Heart right ventricle (tissue), 16 donors: Measurements from ENCODE around the gene LIN52. TPM values are rescaled to one million over a fixed set of nuclear protein-coding genes. Genes with fewer than 3 reads are reported as not detected.

Experiments used
- ATAC-seq, 8 donors: fragments of 200-7000 bp; cut with Tn5 transposase; one replicate each; pipeline ENCODE4 v1.9.1; 2020; ENCODE audit warnings: mild to moderate bottlenecking in 8 of 8, moderate library complexity in 8 of 8, moderate number of reproducible peaks in 1 of 8
- DNase-seq, 2 donors: peaks; one replicate each; pipeline ENCODE4 v3.0.0-alpha.2; 2020
- H3K27ac ChIP-seq, 10 donors: fragments of 200-600 bp; sonication (generic) in 2 of 10; one replicate each; pipeline versions ENCODE4 v1.5.0 to v1.8.0; 2020 to 2022; ENCODE audit warnings: mild to moderate bottlenecking in 3 of 10
- H3K27me3 ChIP-seq, 7 donors: fragments of 200-600 bp; one replicate each; pipeline ENCODE4 v1.8.0; 2021 to 2022; ENCODE audit warnings: mild to moderate bottlenecking in 2 of 7
- H3K36me3 ChIP-seq, 9 donors: fragments of 200-600 bp; sonication (generic) in 1 of 9; one replicate each; pipeline versions ENCODE4 v1.5.0 to v1.8.0; 2020 to 2022; ENCODE audit warnings: mild to moderate bottlenecking in 2 of 9
- H3K4me1 ChIP-seq, 9 donors: fragments of 200-600 bp; sonication (generic) in 1 of 9; one replicate each; pipeline versions ENCODE4 v1.5.0 to v1.8.0; 2020 to 2022; ENCODE audit warnings: mild to moderate bottlenecking in 4 of 9
- H3K4me3 ChIP-seq, 10 donors: fragments of 200-600 bp; sonication (generic) in 2 of 10; one replicate each; pipeline versions ENCODE4 v1.5.0 to v1.8.0; 2020 to 2022; ENCODE audit warnings: mild to moderate bottlenecking in 7 of 10, moderate library complexity in 2 of 10
- H3K9me3 ChIP-seq, 11 donors: fragments of 200-600 bp in 10 of 11; sonication (generic) in 2 of 11; one replicate each; pipeline versions ENCODE4 v1.5.0 to v1.8.0; 2013 to 2022; ENCODE audit warnings: mild to moderate bottlenecking in 2 of 11, control low read depth in 1 of 11, moderate library complexity in 1 of 11
- WGBS, 2 donors: extraction: QIAGEN DNeasy Blood & Tissue Kit; methylation state at CpG; one replicate each; pipeline ENCODE4 v1.1.7; 2013; ENCODE audit warnings: inconsistent platforms in 1 of 2; 5-methylcytosine and 5-hydroxymethylcytosine counted together
- intact Hi-C, 10 donors: fragments of 100-400 bp; cut with DNase I; formaldehyde crosslinking; loops; one replicate each; pipeline versions ENCODE4 v1.11.1 to v1.14.2; 2022
- polyA plus RNA-seq, 2 donors: library from polyadenylated mRNA; stranded (reverse); fragments of 200-250 nt; gene quantifications; one replicate each; pipeline ENCODE4 v1.2.3, GENCODE V29; 2013
- total RNA-seq, 10 donors: library from RNA; stranded (reverse); fragmentation: NEBNext Ultra II Directional in 3 of 10; extraction: Animal tissue kit (Norgen Biotek cat#: 25700) in 3 of 10; gene quantifications; one replicate each; pipeline versions ENCODE4 v1.2.1 to v1.2.4, GENCODE V29; 2021 to 2023
- TF ChIP-seq, protein P1 (sequence below), 9 donors: fragments of 200-600 bp; sonication (generic) in 2 of 9; IDR thresholded peaks; one replicate each; pipeline versions ENCODE4 v1.5.0 to v1.8.0; 2021 to 2022; ENCODE audit warnings: antibody characterized with exemption in 9 of 9, mild to moderate bottlenecking in 5 of 9, moderate library complexity in 1 of 9
- donor health status: Arrhythmogenic right ventricular cardiomyopathy.
- donor health status: ischemic (EF 13 %, LVEDD 7.1; RV severe dilation, severe dysfunction).
- donor health status: healthy with polysubstance abuse.
- donor health status: DM: no; HTN: yes; CAD: no.
- donor health status: DM: no; HTN: no; CAD: no.
- donor health status: ischemic (EF 25% LVEDD 6.9; RV normal size, moderate dysfunction).
- donor health status: ischemic (EF 25% LVEDD 5.7; RV mildly dilated, moderate dysfunction).
- donor health status: healthy.
- donor health status: DM: yes; HTN: yes; CAD: no.
- donor health status: Ischemic cardiomyopathy.
- donor health status: ischemic (EF 35%, LVEDD 5.7; RV mildly dilated, moderate dysfunction).
- donor health status: nonischemic (EF 11% LVEDD 7.7; RV severe dilation, severe dysfunction).
- donor health status: DM: yes; HTN: yes; CAD: no.
- donor health status: PGD.
- donor health status: ischemic (EF 29% LVEDD 5.4; RV normal size, mild dysfunction).
- donor health status: nonischemic (EF 23%, LVEDD 6.1; RV moderate dilation, normal function).

Gene LIN52
- total and polyA plus RNA-seq, 12 donors: 4.7 to 13.6 (median 8.3) TPM

DNA sequence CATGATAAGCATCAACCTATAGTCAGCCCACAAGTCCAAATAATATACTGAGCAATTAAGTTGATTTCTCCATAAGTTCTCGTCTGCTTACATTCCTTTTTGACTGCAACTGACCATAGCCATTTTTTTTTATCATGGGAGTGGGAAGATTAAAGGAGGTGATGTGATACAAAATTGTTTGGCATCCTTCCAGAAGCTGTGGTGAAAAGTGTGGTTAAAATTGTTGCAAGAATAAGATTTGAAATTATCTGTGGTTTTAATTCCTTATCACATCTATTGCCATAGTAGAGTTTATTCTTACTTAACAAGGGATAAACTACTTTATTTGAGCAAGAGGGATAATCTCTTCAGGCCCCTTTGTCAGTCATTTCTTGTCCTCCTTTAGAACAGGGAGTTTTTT, 50.7 kb downstream of the LIN52 start:
- H3K27me3 ChIP-seq: no peaks in the 10 kb centered on the region
- no peak overlapping the region for H3K27ac ChIP-seq
- no peaks in the 10 kb centered on the region for H3K9me3 ChIP-seq
- intact Hi-C loops: no loop called here
- ATAC-seq: no peak
- H3K4me3 ChIP-seq: no peak overlapping the region
- peaks cover 0 to 38% (median 6%) of the 10 kb centered on the region in 9 donors for H3K4me1 ChIP-seq
- no peak for DNase-seq
- TF ChIP-seq, protein P1, sequence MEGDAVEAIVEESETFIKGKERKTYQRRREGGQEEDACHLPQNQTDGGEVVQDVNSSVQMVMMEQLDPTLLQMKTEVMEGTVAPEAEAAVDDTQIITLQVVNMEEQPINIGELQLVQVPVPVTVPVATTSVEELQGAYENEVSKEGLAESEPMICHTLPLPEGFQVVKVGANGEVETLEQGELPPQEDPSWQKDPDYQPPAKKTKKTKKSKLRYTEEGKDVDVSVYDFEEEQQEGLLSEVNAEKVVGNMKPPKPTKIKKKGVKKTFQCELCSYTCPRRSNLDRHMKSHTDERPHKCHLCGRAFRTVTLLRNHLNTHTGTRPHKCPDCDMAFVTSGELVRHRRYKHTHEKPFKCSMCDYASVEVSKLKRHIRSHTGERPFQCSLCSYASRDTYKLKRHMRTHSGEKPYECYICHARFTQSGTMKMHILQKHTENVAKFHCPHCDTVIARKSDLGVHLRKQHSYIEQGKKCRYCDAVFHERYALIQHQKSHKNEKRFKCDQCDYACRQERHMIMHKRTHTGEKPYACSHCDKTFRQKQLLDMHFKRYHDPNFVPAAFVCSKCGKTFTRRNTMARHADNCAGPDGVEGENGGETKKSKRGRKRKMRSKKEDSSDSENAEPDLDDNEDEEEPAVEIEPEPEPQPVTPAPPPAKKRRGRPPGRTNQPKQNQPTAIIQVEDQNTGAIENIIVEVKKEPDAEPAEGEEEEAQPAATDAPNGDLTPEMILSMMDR (IDR thresholded peaks at IDR 0.05): no peak
- H3K36me3 ChIP-seq: no peaks in the 10 kb centered on the region
- 95 to 98% methylated on average over 1 of the region's 1 CpG for WGBS, 2 donors

DNA sequence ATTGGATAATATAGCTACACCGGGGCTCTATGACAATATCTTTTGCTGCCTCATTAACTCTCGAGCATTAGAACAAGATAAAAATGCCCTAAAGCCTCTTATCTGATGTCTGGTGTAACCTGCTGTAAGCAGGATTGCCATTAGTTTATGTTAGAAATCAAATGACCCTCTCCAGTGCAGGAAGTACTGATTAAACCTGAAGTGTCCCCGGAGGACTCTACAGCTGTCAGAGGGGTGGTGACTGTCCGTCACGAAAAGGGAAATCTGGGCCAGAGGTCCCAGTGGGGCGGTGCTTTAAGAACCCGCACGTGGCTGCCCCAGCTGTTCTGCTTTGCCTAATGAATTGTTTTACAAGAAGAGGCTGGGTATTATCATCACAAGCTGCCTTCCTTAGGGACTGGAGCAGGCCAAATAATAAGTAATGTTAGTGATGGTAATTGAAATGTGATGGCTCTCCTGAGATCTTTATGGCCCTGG, 55.7 kb downstream of the LIN52 start:
- DNase-seq: peak; percentile 39 to 73
- Histone ChIP-seq H3K27me3 (no peaks in the 10 kb centered on the region), H3K9me3 (no peaks in the 10 kb centered on the region), H3K4me3 (no peak overlapping the region), H3K4me1 (peaks cover 0 to 33% (median 22%) of the 10 kb centered on the region in 9 donors), H3K27ac (peak overlapping the region in 3 of 10 donors; percentile 22 to 42 (median 33)), H3K36me3 (no peaks in the 10 kb centered on the region)
- ATAC-seq: peak; percentile 89 to 99 (median 96)
- intact Hi-C loops: no loop called here
- TF ChIP-seq, protein P1 (IDR thresholded peaks at IDR 0.05): no peak
- WGBS, 2 donors: 8 to 11% methylated on average over 8 of the region's 8 CpGs

DNA sequence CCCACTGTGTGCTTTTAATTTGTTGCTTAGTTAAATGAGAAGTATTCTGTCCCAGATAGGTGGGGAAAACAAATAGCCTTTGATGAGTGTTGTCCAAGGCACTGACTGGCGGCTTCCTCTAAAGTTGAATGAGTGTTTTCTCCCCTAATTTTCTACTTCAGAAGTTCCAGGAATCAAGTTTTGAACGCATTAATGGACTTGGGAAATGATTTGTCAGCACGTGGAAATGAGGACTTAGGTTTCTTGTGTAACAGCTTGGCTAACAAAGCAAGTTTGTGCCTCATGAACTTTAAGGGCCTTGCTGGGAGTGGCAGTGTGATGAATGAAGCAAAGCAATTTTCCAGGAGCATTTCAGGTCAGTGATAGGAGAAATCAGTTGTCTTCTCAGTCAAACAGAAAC, 56.9 kb downstream of the LIN52 start:
- WGBS, 2 donors: 70 to 72% methylated on average over 3 of the region's 3 CpGs
- Histone ChIP-seq H3K27me3 (no peaks in the 10 kb centered on the region), H3K9me3 (no peaks in the 10 kb centered on the region), H3K36me3 (no peaks in the 10 kb centered on the region), H3K27ac (no peak overlapping the region), H3K4me3 (no peak overlapping the region), H3K4me1 (peaks cover 0 to 27% (median 22%) of the 10 kb centered on the region in 9 donors)
- intact Hi-C loops: no loop called here
- peak in 3 of 8 donors; percentile 30 to 60 (median 39) for ATAC-seq
- TF ChIP-seq, protein P1 (IDR thresholded peaks at IDR 0.05): no peak
- no peak for DNase-seq

DNA sequence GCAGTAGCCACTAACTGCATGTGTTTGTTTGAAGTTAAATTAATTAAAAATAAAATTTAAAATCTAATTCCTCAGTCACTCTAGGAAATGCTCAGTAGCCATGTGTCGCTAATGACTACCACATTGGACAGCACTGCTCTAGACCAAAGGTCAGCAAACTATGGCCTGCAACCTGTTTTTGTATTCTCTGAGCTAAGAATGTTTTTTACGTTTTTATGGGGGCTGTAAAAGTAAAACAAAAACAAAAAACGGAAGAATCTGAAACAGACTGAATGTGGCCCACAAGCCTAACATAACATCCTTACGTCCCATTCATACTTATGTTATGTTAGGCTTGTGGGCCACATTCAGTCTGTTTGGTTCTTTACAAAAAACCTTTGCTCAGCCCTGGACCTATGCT, 57.8 kb downstream of the LIN52 start:
- WGBS, 2 donors: 83 to 89% methylated on average over 4 of the region's 4 CpGs
- Histone ChIP-seq H3K36me3 (no peaks in the 10 kb centered on the region), H3K27ac (no peak overlapping the region), H3K4me1 (peaks cover 0 to 27% (median 22%) of the 10 kb centered on the region in 9 donors), H3K9me3 (no peaks in the 10 kb centered on the region), H3K4me3 (no peak overlapping the region), H3K27me3 (no peaks in the 10 kb centered on the region)
- DNase-seq (no peak), ATAC-seq (no peak)
- TF ChIP-seq, protein P1 (IDR thresholded peaks at IDR 0.05): no peak
- intact Hi-C loops: no loop called here
